Left lung (tissue), 10 donors: ENCODE measurements around the gene SAMD3. TPM values are rescaled to one million over a fixed set of nuclear protein-coding genes. Genes with fewer than 3 reads are reported as not detected.

Source experiments
- ATAC-seq: fragments of 200-7000 bp; cut with Tn5 transposase; one replicate; pipeline ENCODE4 v1.9.1; 2020; ENCODE audit warnings: moderate library complexity
- DNase-seq, 4 donors: peaks; one replicate each; pipeline ENCODE4 v3.0.0-alpha.2; 2013 to 2020
- H3K27ac ChIP-seq, 2 donors: fragments of 200-600 bp; sonication (generic) in 1 of 2; one replicate each; pipeline versions ENCODE4 v1.5.0 to v1.8.0; 2020 to 2021
- H3K27me3 ChIP-seq, 2 donors: fragments of 200-600 bp; sonication (generic) in 1 of 2; one replicate each; pipeline versions ENCODE4 v1.5.0 to v1.8.0; 2020 to 2021
- H3K36me3 ChIP-seq, 2 donors: fragments of 200-600 bp; sonication (generic) in 1 of 2; one replicate each; pipeline versions ENCODE4 v1.5.0 to v1.8.0; 2020 to 2021
- H3K4me1 ChIP-seq, 2 donors: fragments of 200-600 bp; one replicate each; pipeline ENCODE4 v1.8.0; 2021
- H3K4me3 ChIP-seq, 2 donors: fragments of 200-600 bp; sonication (generic) in 1 of 2; one replicate each; pipeline versions ENCODE4 v1.5.0 to v1.8.0; 2020 to 2021; ENCODE audit warnings: mild to moderate bottlenecking in 1 of 2
- H3K9me3 ChIP-seq, 2 donors: fragments of 200-600 bp; sonication (generic) in 1 of 2; one replicate each; pipeline versions ENCODE4 v1.5.0 to v1.8.0; 2020 to 2021
- CTCF ChIP-seq, 2 donors: fragments of 200-600 bp; sonication (generic) in 1 of 2; IDR thresholded peaks; one replicate each; pipeline versions ENCODE4 v1.5.0 to v1.8.0; 2021; ENCODE audit warnings: antibody characterized with exemption in 2 of 2
- intact Hi-C, 2 donors: fragments of 100-400 bp; cut with DNase I; formaldehyde crosslinking; loops; one replicate each; pipeline versions ENCODE4 v1.11.2 to v1.14.2; 2022
- polyA plus RNA-seq, 6 donors: library from polyadenylated mRNA; unstranded; fragments of 120-200 nt; gene quantifications; one replicate each; pipeline ENCODE4 v1.2.1, GENCODE V29; 2013; ENCODE audit not compliant: insufficient read length in 6 of 6
- total RNA-seq, 2 donors: library from RNA; stranded (reverse); fragmentation: NEBNext Ultra II Directional; extraction: Animal tissue kit (Norgen Biotek cat#: 25700); gene quantifications; one replicate each; pipeline ENCODE4 v1.2.1, GENCODE V29; 2021
- donor health status: DM: no; HTN: yes; CAD: no.
- donor health status: DM: no; HTN: no; CAD: no.

SAMD3 gene
- total and polyA plus RNA-seq, 8 donors = 0.56 to 2.7 (median 1.4) TPM

GRCh38 chr6:130129762-130130246 is 92.9 kb downstream of the SAMD3 start:
- Histone ChIP-seq H3K27me3 (no peaks in the 10 kb centered on the region), H3K4me1 (no peaks in the 10 kb centered on the region), H3K4me3 (no peak overlapping the region), H3K27ac (no peak overlapping the region), H3K36me3 (peaks cover 0 to 4% of the 10 kb centered on the region in 2 donors), H3K9me3 (no peaks in the 10 kb centered on the region)
- TF ChIP-seq CTCF (IDR thresholded peaks at IDR 0.05) = no peak
- no peak for ATAC-seq
- no peak for DNase-seq
- intact Hi-C loops = no loop called here

- DNase-seq = no peak
- no peak for ATAC-seq
- H3K4me1 ChIP-seq = no peaks in the 10 kb centered on the region
- H3K27me3 ChIP-seq = no peaks in the 10 kb centered on the region
- no peak overlapping the region for H3K4me3 ChIP-seq
- no peaks in the 10 kb centered on the region for H3K9me3 ChIP-seq
- no peak overlapping the region for H3K27ac ChIP-seq
- TF ChIP-seq CTCF (IDR thresholded peaks at IDR 0.05) = no peak
- intact Hi-C loops = no loop called here
- peaks cover 0 to 2% of the 10 kb centered on the region in 2 donors for H3K36me3 ChIP-seq
Measured at GRCh38 chr6:130128326-130128725, 94.4 kb downstream of the SAMD3 start.

GRCh38 chr6:130127195-130127594 is 95.6 kb downstream of the SAMD3 start:
- H3K9me3 ChIP-seq = no peaks in the 10 kb centered on the region
- intact Hi-C loops = no loop called here
- no peak for TF ChIP-seq CTCF (IDR thresholded peaks at IDR 0.05)

GRCh38 chr6:130122243-130122642 is 100.5 kb downstream of the SAMD3 start:
- H3K4me1 ChIP-seq = no peaks in the 10 kb centered on the region
- intact Hi-C loops = no loop called here
- no peak overlapping the region for H3K4me3 ChIP-seq
- H3K27me3 ChIP-seq = no peaks in the 10 kb centered on the region
- TF ChIP-seq CTCF (IDR thresholded peaks at IDR 0.05) = no peak
- no peaks in the 10 kb centered on the region for H3K36me3 ChIP-seq
- DNase-seq (no peak), ATAC-seq (no peak)
- no peaks in the 10 kb centered on the region for H3K9me3 ChIP-seq
- H3K27ac ChIP-seq = no peak overlapping the region

More at GRCh38 chr6:130127195-130127594, 95.6 kb downstream of the SAMD3 start:
- DNase-seq = no peak
- H3K4me1 ChIP-seq = no peaks in the 10 kb centered on the region
- no peaks in the 10 kb centered on the region for H3K27me3 ChIP-seq
- no peaks in the 10 kb centered on the region for H3K36me3 ChIP-seq
- no peak overlapping the region for H3K27ac ChIP-seq
- no peak overlapping the region for H3K4me3 ChIP-seq
- no peak for ATAC-seq

GRCh38 chr6:130120731-130121130 is 102.0 kb downstream of the SAMD3 start:
- no peak overlapping the region for H3K4me3 ChIP-seq
- intact Hi-C loops = no loop called here
- ATAC-seq (no peak), DNase-seq (no peak)
- no peak overlapping the region for H3K27ac ChIP-seq
- TF ChIP-seq CTCF (IDR thresholded peaks at IDR 0.05) = no peak
- no peaks in the 10 kb centered on the region for H3K27me3 ChIP-seq
- H3K4me1 ChIP-seq = no peaks in the 10 kb centered on the region
- H3K9me3 ChIP-seq = no peaks in the 10 kb centered on the region
- no peaks in the 10 kb centered on the region for H3K36me3 ChIP-seq
